ENCODE results near the gene RPL22.
A peak's percentile ranks its signal among the peaks of the same experiment; 100 is the strongest.
"Not testable (repeated sequence)": the region's sequence is repeated elsewhere in the genome, so short reads cannot be mapped to it uniquely, and the experiment has no call there.

Gene RPL22

GRCh38 chr1:6233376-6233775 is 34.0 kb upstream of the RPL22 start:
- no peak for DNase-seq (ENCODE audit: low read depth)

DNA sequence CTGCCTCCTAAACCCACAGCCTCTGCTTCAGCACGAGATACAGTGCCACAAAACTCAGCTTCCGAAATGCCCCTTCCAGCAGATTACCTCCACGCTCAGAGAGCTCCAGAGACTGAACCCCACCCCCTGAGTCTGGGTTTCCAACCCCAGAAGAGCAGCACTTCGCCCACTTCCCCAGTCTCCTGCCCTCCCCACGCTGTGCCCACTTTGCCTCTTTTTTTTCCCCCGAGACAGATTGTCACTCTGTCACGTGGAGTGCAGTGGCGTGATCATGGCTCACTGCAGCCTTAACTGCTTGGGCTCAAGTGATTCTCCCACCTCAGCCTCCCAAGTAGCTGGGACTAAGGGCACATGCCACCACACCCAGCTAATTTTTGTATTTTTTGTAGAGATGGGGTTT is 26.3 kb upstream of the RPL22 start:
- DNase-seq (ENCODE audit: low read depth): no peak

DNA sequence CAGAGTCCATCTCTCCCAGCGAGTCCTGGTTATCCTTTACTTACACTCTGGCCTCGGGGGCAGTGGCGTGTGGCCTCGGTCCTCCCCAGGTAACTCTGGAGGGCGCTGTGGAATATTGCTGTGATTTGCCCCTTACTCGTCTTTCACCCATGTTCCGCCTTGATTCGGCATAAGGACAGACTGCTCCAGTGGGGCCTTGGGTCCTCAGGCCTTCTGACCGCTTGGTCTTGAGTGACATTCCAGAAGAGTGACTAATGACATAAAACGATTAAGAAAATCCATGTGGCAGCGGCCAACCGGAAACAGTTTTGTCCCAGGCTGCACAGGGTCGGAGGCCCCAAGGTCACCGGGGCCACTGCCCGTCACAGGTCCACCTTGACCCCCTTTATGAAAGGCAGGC is 25.3 kb upstream of the RPL22 start:
- DNase-seq (ENCODE audit: low read depth): no peak

- no peak for DNase-seq (ENCODE audit: low read depth)
Measured at GRCh38 chr1:6223617-6224016, 24.2 kb upstream of the RPL22 start.

- DNase-seq (ENCODE audit: low read depth): no peak
Measured at GRCh38 chr1:6222636-6223035, 23.2 kb upstream of the RPL22 start.

DNA sequence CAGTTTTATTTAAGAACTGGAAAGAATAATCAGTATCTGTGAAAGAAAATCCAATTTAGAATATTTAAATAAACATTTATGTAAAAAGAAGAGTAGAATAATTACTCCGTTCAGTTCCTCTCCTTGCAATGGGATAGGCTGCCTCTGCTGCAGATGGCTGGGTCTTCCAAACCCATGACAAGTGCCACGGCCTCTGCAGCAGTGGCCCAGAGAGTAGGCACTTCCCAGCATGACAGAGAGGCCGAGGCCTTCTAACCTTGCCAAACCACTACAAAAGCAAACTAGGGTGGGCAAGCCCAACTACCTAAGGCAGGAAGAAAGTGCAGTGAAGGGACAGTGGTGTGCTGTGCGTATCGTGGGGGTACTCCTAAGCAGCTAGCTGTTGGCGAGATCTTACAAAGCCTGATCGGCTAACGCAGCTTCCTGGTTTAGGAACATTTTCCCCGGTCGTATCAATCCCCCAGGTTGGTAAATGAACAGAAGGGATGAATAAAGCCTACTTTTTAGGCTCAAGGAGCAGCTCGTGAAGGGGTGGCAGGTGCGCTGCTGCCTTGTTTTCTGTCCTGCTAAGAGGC is 21.9 kb upstream of the RPL22 start:
- no peak for DNase-seq (ENCODE audit: low read depth)

DNA sequence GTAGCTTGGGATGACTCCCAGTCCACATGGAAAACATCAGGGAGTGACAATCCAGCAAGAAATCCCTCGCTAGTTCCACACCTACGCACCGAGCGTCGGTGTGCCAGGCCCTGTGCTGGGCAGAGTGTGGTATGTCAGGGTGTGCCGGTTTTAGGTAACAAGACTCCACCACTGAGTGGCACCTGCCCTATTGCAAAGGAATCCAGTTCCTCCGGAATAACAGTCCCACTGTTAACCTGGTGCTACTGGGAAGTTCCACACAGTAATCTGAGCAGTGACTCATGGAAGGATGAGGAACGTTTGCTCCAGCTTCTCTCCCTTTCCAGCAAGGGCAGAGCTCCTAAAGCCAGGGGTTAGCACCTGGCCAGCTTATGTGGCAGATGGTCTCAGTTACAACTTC is 20.8 kb upstream of the RPL22 start:
- DNase-seq (ENCODE audit: low read depth): no peak

- not testable (repeated sequence) for DNase-seq (ENCODE audit: low read depth)
Measured at GRCh38 chr1:6219641-6220040, 20.2 kb upstream of the RPL22 start.

- DNase-seq (ENCODE audit: low read depth): no peak
Measured at GRCh38 chr1:6218375-6219164, 19.2 kb upstream of the RPL22 start.

DNA sequence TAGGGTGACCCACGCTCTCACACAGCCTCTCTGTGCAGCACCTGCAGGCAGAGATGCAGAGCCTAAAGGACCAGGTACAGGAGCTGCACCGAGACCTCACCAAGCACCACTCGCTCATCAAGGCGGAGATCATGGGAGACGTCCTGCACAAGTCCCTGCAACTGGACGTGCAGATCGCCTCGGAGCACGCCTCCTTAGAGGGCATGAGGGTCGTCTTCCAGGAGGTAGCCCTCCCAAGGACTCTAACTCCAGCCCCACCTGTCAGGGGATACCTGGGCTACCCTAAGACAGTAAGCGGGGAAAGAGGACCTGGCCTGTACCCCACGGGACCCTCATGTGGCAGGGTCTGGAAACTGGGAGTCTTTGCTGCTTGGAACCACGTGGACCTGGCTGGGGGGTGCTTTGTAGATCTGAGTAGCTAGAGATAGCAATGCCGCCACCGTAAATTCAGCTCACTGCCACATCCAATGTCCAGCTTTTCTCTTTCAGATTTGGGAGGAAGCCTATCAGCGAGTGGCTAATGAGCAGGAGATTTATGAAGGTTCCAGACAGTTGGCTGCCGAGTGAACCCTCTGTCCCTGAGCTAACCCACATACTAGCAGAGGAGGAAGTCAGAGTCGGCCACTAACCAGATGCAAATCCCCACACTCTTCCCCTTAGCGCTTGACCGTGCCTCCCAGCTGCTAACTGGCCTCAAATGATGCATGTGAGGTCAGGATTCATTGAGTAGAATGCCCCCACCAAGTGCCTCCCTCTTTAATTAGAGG is 13.0 kb upstream of the RPL22 start:
- no peak for DNase-seq (ENCODE audit: low read depth)

DNA sequence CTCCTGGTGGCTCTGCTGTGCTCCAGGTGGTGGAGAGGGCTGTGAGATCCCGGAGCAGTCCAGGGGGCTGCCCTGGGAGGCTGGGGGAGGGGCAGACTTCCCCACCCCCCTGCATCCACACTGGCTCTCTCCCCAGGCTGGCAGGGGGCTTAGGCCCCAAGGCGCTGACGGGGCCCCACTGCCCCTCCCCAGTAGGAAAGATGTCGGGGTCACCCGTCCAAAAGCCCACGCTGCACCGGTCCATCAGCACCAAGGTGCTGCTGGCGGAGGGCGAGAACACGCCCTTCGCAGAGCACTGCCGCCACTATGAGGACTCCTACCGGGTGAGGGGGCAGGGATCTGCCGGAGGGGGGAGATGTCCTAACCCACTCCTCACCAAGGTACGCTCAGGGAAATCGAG is 12.3 kb upstream of the RPL22 start:
- no peak for DNase-seq (ENCODE audit: low read depth)

DNA sequence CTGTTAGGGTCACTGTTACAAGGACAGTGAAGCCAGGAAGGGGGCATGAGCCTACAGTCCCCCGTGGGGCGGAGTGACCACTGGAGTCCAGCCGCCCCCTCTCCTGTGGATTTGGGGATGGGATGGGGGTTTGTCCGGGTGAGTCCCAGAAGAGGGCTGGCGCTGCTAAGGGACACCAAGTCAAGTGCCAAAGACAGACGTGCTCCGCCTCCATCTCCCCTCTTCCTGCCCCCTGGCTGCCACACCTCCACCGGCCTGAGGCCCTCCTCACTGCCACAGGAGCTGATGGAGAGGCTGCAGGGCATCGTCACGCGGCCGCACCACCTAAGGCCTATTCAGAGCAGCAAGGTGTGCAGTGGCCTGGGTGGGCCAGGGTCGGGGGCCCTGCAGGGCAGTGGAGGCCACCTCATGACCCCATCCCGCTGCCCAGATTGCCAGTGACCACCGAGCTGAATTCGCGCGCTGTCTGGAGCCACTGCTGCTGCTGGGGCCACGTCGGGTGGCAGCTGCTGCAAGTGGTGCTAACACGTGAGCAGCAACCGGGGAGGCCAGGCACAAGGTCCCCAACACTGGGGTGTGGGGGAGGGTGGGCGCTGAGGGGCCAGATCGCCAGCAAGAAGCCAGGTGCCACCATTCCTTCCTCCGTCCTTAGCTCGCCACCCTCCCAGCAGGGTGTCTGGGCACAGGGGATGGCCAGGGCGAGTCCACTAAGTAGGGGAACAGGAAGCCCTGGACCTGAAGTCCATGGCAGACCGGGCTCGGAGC is 11.4 kb upstream of the RPL22 start:
- no peak for DNase-seq (ENCODE audit: low read depth)

DNA sequence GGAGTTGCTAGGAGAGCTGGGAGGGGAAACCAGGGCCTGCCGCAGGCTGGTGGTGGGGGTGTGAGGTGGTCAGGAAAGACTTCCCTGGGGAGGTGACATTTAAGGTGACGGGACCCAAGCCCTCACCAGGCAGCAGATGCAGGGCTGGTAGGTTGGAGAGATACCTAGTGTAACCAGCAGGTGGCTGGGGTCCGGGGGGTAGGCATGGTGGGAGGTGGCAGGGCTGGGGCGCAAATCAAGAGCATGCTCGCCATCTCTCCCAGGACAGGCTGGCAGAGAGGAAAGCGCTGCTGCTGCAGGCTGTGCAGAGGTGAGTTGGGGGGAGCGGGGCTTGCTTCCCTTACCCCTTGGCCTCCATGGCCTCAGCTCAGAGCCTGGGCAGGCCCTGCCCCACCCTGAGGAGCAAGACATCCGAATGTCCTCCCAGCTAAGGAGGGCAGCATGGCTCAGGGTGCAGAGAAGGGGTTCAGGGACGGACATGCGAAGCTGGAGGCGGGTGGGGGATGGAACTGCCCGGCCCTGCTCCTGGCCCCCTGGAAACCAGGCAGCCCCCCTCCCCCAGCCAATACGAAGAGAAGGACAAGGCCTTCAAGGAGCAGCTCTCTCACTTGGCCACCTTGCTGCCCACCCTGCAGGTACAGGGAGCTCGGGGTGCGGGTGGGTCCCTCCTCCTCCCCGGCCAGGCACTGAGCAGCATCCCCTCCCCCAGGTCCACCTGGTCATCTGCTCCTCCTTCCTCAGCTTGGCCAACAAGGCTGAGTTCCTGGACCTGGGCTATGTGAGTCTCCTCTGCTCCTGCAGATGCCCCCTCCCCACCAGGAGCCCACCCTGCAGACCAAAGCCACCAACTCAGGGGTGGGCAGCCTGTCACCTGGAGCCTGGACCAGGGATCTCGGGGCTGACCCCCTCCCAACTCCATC is 10.5 kb upstream of the RPL22 start:
- DNase-seq (ENCODE audit: low read depth): no peak

- DNase-seq (ENCODE audit: low read depth): no peak
Measured at GRCh38 chr1:6208723-6209660, 9.6 kb upstream of the RPL22 start.

GRCh38 chr1:6207921-6208320 is 8.5 kb upstream of the RPL22 start:
- DNase-seq (ENCODE audit: low read depth): no peak

- no peak for DNase-seq (ENCODE audit: low read depth)
Measured at GRCh38 chr1:6207075-6207885, 7.9 kb upstream of the RPL22 start.

- DNase-seq (ENCODE audit: low read depth): no peak
Measured at GRCh38 chr1:6206520-6206855, 7.1 kb upstream of the RPL22 start.

GRCh38 chr1:6205849-6206519 is 6.6 kb upstream of the RPL22 start, which contains the start of gene RNF207:
TSS of gene RNF207 (plus strand) at chr1:6206119. CDS start at chr1:6206536, 417 bp downstream.
- peak; percentile 37 for DNase-seq (ENCODE audit: low read depth)

DNA sequence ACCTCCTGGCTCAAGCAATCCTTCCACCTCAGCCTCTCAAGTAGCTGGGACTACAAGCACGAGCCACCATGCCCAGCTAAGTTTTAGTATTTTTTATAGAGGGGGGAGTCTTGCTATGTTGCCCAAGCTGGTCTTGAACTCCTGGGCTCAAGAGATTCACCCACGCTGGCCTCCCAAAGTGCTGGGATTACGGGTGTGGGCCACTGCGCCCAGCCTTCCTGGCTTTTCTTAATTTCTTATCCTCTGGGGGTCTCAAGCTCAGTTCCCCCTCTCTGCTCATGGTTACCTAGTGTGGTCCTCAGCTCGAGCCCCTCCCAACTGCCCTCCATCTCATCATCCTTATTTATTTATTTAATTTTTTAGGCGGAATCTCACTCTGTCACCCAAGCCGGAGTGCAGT is 2.9 kb upstream of the RPL22 start:
- no peak for DNase-seq (ENCODE audit: low read depth)

Measured in activated T-helper 1 cell treated with Interleukin-2 at 50 U/mL for 16 hours (primary cell).